Measurements from ENCODE around the gene TTI1. TPM values are rescaled to one million over a fixed set of nuclear protein-coding genes. Genes with fewer than 3 reads are reported as not detected.

Gene TTI1
- total and polyA plus RNA-seq, 9 of the 15 experiments (the other 6 are each of a cell fraction or from before 2014, with no cell fraction given), result 9.8 to 55.1 (median 39.4) TPM

- TF ChIP-seq TAF9B (IDR thresholded peaks at IDR 0.05; ENCODE audit: partially characterized antibody) (peak; percentile 93), CREM (IDR thresholded peaks at IDR 0.05; ENCODE audit: low read depth) (peak; percentile 98), CBX1 (IDR thresholded peaks at IDR 0.05; ENCODE audit: low read depth) (peak; percentile 20; the same call in 1 of the 2 replicates), ETV1 (tag; conservative IDR thresholded peaks at IDR 0.05; ENCODE audit: low read depth) (peak; percentile 89), MAX (CRISPR knock-in tag; IDR thresholded peaks at IDR 0.05) (peak; percentile 40), ZNF3 (CRISPR knock-in tag; IDR thresholded peaks at IDR 0.05) (no peak), HLTF (IDR thresholded peaks at IDR 0.05) (peak; percentile 70; the same call in 1 of the 2 replicates), TCF7L2 (IDR thresholded peaks at IDR 0.05; ENCODE audit: low read depth, low read length) (peak; percentile 71), ELF4 (CRISPR knock-in tag; IDR thresholded peaks at IDR 0.05) (no peak), TBP (optimal IDR thresholded peaks at IDR 0.05; ENCODE audit: low read depth, low read length) (peak; percentile 73), NR2C2 (CRISPR knock-in tag; IDR thresholded peaks at IDR 0.05) (peak; percentile 99), NR2C2 (tag; IDR thresholded peaks at IDR 0.05) (peak; percentile 100), GTF2E2 (tag; IDR thresholded peaks at IDR 0.05) (peak; percentile 70), DPF2 (IDR thresholded peaks at IDR 0.05) (0 out of 2 replicates have a peak, but pooled peaks have one; percentile 15), ZNF134 (CRISPR knock-in tag; conservative IDR thresholded peaks at IDR 0.05) (no peak)
These were observed at the start of gene TTI1, which contains the start of gene RPRD1B (continued) for GRCh38 chr20:38033330-38034107.
